K562 (cell line): ENCODE results near the gene PPP1R9A. TPM values are rescaled to one million over a fixed set of nuclear protein-coding genes. Genes with fewer than 3 reads are reported as not detected.

Experiments used
- ATAC-seq: fragments of 200-7000 bp; cut with Tn5 transposase; 3 replicates; pipeline ENCODE4 v1.9.1; 2020; ENCODE audit warnings: moderate library complexity
- BruUV-seq: library from RNA; stranded (reverse); fragments of 400-500 nt; replicated peaks from 2 replicates; lab custom pipeline; 2021; lab: Mats Ljungman, UMichigan
- CTCF ChIA-PET: fragments of 300-600 bp; formaldehyde crosslinking; extraction: SDS; loops from one replicate; lab custom pipeline; 2021; ENCODE audit warnings: low intra/inter-chr PET ratio; lab: Yijun Ruan, JAX
- POLR2A ChIA-PET: fragments of 300-600, 350-650 bp; sonication (Branson Sonifier 250); formaldehyde crosslinking; extraction: SDS; loops from one replicate; lab custom pipeline; 2021; ENCODE audit warnings: antibody characterized with exemption, inconsistent platforms; lab: Yijun Ruan, JAX
- DNase-seq, 4 experiments: peaks; one replicate each; pipeline versions ENCODE4 v3.0.0 to v3.0.0-alpha.2; 2011 to 2018; ENCODE audit warnings: low spot score in 3 of 4, mixed read lengths in 3 of 4; ENCODE audit errors: extremely low read depth in 1 of 4
- FAIRE-seq: peaks from 2 replicates; lab custom pipeline; 2011; peaks lifted over from hg19 to GRCh38; lab: Jason Lieb, UNC
- H2AFZ ChIP-seq: 2 replicates; pipeline ENCODE4 v1.6.0; 2011; ENCODE audit warnings: low read depth, low read length, control low read depth, inconsistent platforms
- H3K27ac ChIP-seq: fragments of 200-600 bp; 3 replicates; pipeline ENCODE4 v1.8.0; 2011; ENCODE audit warnings: low read depth, mild to moderate bottlenecking, control low read depth, inconsistent platforms, low read length, moderate library complexity, mixed read lengths; ENCODE audit errors: extremely low read depth
- H3K27me3 ChIP-seq, 2 experiments: fragments of 300-600 bp in 1 of 2; 2 replicates in 1 of 2; 3 replicates in 1 of 2; pipeline versions ENCODE4 v1.6.0 to v1.8.0; 2011; ENCODE audit warnings: inconsistent platforms in 2 of 2, low read length in 2 of 2, mild to moderate bottlenecking in 1 of 2, mixed read lengths in 1 of 2, moderate library complexity in 1 of 2; ENCODE audit not compliant: control insufficient read depth in 2 of 2, insufficient read depth in 2 of 2
- H3K36me3 ChIP-seq: fragments of 300-600 bp; 3 replicates; pipeline ENCODE4 v1.8.0; 2011; ENCODE audit warnings: mild to moderate bottlenecking, low read length, inconsistent platforms; ENCODE audit not compliant: control insufficient read depth, insufficient read depth
- H3K4me1 ChIP-seq, 2 experiments: fragments of 200-600 bp in 1 of 2; replicated peaks in 1 of 2; 2 replicates in 1 of 2; 3 replicates in 1 of 2; pipeline versions ENCODE4 v1.5.1 to v1.8.0; 2011; ENCODE audit warnings: inconsistent platforms in 2 of 2, low read length in 2 of 2, mild to moderate bottlenecking in 1 of 2, mixed read lengths in 1 of 2, moderate library complexity in 1 of 2; ENCODE audit not compliant: control insufficient read depth in 2 of 2, insufficient read depth in 2 of 2
- H3K4me2 ChIP-seq: 2 replicates; pipeline ENCODE4 v1.6.1; 2011; ENCODE audit warnings: low read length, control low read depth, inconsistent platforms, mixed read lengths; ENCODE audit not compliant: insufficient read depth
- H3K4me3 ChIP-seq: fragments of 200-600 bp; sonication (generic), shearing (Covaris generic); 2 replicates; pipeline ENCODE4 v1.5.1; 2016; ENCODE audit warnings: control low read depth, inconsistent platforms
- H3K79me2 ChIP-seq: fragments of 200-600 bp; 3 replicates; pipeline ENCODE4 v1.8.0; 2011; ENCODE audit warnings: low read length, inconsistent platforms; ENCODE audit not compliant: control insufficient read depth, insufficient read depth
- H3K9ac ChIP-seq, 2 experiments: 2 replicates each; pipeline versions ENCODE4 v1.6.0 to v1.6.1; 2011; ENCODE audit warnings: low read depth in 2 of 2, low read length in 2 of 2, control low read depth in 1 of 2, inconsistent platforms in 1 of 2, mild to moderate bottlenecking in 1 of 2, mixed read lengths in 1 of 2; ENCODE audit not compliant: insufficient read depth in 1 of 2
- H3K9me1 ChIP-seq: one replicate; pipeline ENCODE4 v1.6.0; 2011; ENCODE audit warnings: inconsistent platforms, mild to moderate bottlenecking, low read length, moderate library complexity; ENCODE audit not compliant: control insufficient read depth, insufficient read depth
- H3K9me3 ChIP-seq: replicated peaks from 2 replicates; pipeline ENCODE4 v1.5.1; 2011; ENCODE audit warnings: low read depth, low read length, inconsistent platforms; ENCODE audit not compliant: control insufficient read depth, insufficient read depth
- H4K20me1 ChIP-seq: replicated peaks from 2 replicates; pipeline ENCODE4 v1.6.1; 2011; ENCODE audit warnings: low read length, inconsistent platforms, mixed read lengths; ENCODE audit not compliant: control insufficient read depth, insufficient read depth
- ATF7 ChIP-seq: fragments of 450-650 bp; IDR thresholded peaks from 2 replicates; pipeline ENCODE4 v1.7.1; 2014; ENCODE audit warnings: mild to moderate bottlenecking, moderate library complexity
- EGR1 ChIP-seq: fragments of 450-650 bp; conservative IDR thresholded peaks from 2 replicates; pipeline ENCODE4 v1.6.1; 2017; ENCODE audit warnings: mild to moderate bottlenecking
- KLF13 ChIP-seq: fragments of 450-650 bp; IDR thresholded peaks from 2 replicates; pipeline ENCODE4 v1.6.1; 2016; ENCODE audit warnings: missing genetic modification characterization, low read depth, mild to moderate bottlenecking, missing compliant biosample characterization, moderate library complexity, borderline replicate concordance
- MAZ ChIP-seq, 2 experiments: fragments of 450-650 bp in 1 of 2; sonication (generic) in 1 of 2; formaldehyde crosslinking; IDR thresholded peaks in 1 of 2; conservative IDR thresholded peaks in 1 of 2; 2 replicates each; pipeline versions ENCODE4 v1.4.0 to v1.5.0; 2020; ENCODE audit warnings: mild to moderate bottlenecking in 1 of 2, missing genetic modification reagents in 1 of 2
- SP1 ChIP-seq: sonication (generic); formaldehyde crosslinking; IDR thresholded peaks from 2 replicates; pipeline ENCODE4 v1.8.1; 2022; ENCODE audit warnings: mild to moderate bottlenecking, missing genetic modification reagents
- THRAP3 ChIP-seq: fragments of 450-650 bp; IDR thresholded peaks from 2 replicates; pipeline ENCODE4 v1.6.1; 2016; ENCODE audit warnings: mild to moderate bottlenecking, inconsistent platforms, borderline replicate concordance
- WGBS: fragments of 100-300 bp; shearing (Covaris generic); methylation state at CpG from one replicate; pipeline ENCODE4 v1.1.6; 2016; ENCODE audit warnings: low coverage, mixed read lengths; ENCODE audit not compliant: insufficient coverage; ENCODE audit errors: missing lambda C conversion rate; 5-methylcytosine and 5-hydroxymethylcytosine counted together
- in situ Hi-C: fragments of 300-500 bp; cut with MboI; formaldehyde crosslinking; loops from 4 replicates; pipeline ENCODE4 v1.15.0; 2018; ENCODE audit warnings: inconsistent platforms, mixed read lengths
- intact Hi-C: fragments of 100-400 bp; cut with micrococcal nuclease; formaldehyde crosslinking; loops from 2 replicates; pipeline ENCODE4 v1.14.2; 2022
- polyA plus RNA-seq, 8 experiments: library from polyadenylated mRNA; depleted of rRNA in 4 of 8; stranded (reverse) in 5 of 8; unstranded in 3 of 8; fragments of >200 nt; fragmentation: Nextera tagmentation in 2 of 8; fragmentation: Illumina TruSeq in 1 of 8; extraction: Ambion mirVana in 2 of 8; extraction: Trizol in 1 of 8; gene quantifications; 2 replicates each; pipeline versions ENCODE4 v1.2.1 to v1.2.3, GENCODE V29; 2011 to 2014; ENCODE audit warnings: inconsistent platforms in 1 of 8, missing spikeins in 1 of 8
- total RNA-seq, 7 experiments: library from RNA; depleted of rRNA in 6 of 7; stranded (reverse); fragments of >200 nt in 6 of 7; fragmentation: Illumina TruSeq in 2 of 7; extraction: Trizol in 2 of 7; gene quantifications; 2 replicates each; pipeline versions ENCODE4 v1.2.1 to v1.2.3, GENCODE V29; 2011 to 2021; ENCODE audit warnings: low replicate concordance in 1 of 7
- TF ChIP-seq, protein P1 (sequence below), 2 experiments: fragments of 450-650 bp; IDR thresholded peaks; 2 replicates each; pipeline ENCODE4 v1.6.1; 2016
- TF ChIP-seq, protein P2 (sequence below): fragments of 200-800 bp; sonication (Bioruptor generic); IDR thresholded peaks from 2 replicates; pipeline ENCODE4 v1.6.1; 2016; ENCODE audit warnings: missing genetic modification characterization, missing compliant biosample characterization

The PPP1R9A gene
- total and polyA plus RNA-seq, 9 of the 15 experiments (the other 6 are each of a cell fraction or from before 2014, with no cell fraction given) = 0.24 TPM; not detected in 8

DNA sequence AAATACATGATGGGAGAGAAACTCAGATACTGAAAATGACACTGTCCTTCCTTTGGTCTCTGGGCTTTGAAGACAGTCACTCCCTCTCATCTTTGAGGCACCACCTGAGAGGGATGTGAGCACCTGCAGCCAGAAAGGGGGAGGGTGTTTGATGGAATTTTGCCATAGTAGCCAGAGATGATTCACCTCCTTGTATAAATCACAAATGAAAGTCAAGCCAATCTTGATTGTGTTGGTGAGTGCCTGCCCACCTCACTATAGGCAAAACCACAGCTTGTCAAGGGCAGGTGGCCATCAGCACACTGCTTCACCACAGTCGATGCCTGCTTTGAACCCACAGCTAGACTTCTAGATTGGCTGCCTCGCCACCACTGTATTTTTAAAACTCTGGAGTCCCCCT is 368.7 kb downstream of the PPP1R9A start:
- WGBS = 0% methylated on average over 2 of the region's 2 CpGs
- TF ChIP-seq SP1 (CRISPR knock-in tag) = no peak
- TF ChIP-seq THRAP3 = no peak
- TF ChIP-seq, protein P1, sequence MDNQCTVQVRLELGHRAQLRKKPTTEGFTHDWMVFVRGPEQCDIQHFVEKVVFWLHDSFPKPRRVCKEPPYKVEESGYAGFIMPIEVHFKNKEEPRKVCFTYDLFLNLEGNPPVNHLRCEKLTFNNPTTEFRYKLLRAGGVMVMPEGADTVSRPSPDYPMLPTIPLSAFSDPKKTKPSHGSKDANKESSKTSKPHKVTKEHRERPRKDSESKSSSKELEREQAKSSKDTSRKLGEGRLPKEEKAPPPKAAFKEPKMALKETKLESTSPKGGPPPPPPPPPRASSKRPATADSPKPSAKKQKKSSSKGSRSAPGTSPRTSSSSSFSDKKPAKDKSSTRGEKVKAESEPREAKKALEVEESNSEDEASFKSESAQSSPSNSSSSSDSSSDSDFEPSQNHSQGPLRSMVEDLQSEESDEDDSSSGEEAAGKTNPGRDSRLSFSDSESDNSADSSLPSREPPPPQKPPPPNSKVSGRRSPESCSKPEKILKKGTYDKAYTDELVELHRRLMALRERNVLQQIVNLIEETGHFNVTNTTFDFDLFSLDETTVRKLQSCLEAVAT (IDR thresholded peaks at IDR 0.05) = no peak
- TF ChIP-seq, protein P2, sequence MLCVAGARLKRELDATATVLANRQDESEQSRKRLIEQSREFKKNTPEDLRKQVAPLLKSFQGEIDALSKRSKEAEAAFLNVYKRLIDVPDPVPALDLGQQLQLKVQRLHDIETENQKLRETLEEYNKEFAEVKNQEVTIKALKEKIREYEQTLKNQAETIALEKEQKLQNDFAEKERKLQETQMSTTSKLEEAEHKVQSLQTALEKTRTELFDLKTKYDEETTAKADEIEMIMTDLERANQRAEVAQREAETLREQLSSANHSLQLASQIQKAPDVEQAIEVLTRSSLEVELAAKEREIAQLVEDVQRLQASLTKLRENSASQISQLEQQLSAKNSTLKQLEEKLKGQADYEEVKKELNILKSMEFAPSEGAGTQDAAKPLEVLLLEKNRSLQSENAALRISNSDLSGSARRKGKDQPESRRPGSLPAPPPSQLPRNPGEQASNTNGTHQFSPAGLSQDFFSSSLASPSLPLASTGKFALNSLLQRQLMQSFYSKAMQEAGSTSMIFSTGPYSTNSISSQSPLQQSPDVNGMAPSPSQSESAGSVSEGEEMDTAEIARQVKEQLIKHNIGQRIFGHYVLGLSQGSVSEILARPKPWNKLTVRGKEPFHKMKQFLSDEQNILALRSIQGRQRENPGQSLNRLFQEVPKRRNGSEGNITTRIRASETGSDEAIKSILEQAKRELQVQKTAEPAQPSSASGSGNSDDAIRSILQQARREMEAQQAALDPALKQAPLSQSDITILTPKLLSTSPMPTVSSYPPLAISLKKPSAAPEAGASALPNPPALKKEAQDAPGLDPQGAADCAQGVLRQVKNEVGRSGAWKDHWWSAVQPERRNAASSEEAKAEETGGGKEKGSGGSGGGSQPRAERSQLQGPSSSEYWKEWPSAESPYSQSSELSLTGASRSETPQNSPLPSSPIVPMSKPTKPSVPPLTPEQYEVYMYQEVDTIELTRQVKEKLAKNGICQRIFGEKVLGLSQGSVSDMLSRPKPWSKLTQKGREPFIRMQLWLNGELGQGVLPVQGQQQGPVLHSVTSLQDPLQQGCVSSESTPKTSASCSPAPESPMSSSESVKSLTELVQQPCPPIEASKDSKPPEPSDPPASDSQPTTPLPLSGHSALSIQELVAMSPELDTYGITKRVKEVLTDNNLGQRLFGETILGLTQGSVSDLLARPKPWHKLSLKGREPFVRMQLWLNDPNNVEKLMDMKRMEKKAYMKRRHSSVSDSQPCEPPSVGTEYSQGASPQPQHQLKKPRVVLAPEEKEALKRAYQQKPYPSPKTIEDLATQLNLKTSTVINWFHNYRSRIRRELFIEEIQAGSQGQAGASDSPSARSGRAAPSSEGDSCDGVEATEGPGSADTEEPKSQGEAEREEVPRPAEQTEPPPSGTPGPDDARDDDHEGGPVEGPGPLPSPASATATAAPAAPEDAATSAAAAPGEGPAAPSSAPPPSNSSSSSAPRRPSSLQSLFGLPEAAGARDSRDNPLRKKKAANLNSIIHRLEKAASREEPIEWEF = no peak
- no peak for TF ChIP-seq MAZ (CRISPR knock-in tag; conservative IDR thresholded peaks at IDR 0.05 in 1 of 2, IDR thresholded peaks at IDR 0.05 in 1 of 2)
- no peak for TF ChIP-seq EGR1
- no peak for TF ChIP-seq KLF13 (tag)
- TF ChIP-seq ATF7 = no peak
- no peak overlapping the region for H3K4me2 ChIP-seq
- ATAC-seq (no peak), DNase-seq (no peak), FAIRE-seq (no peak)
- H3K9me3 ChIP-seq = no peaks in the 10 kb centered on the region
- no peak overlapping the region for H3K9ac ChIP-seq
- BruUV-seq = no TSS peak
- H3K79me2 ChIP-seq = no peaks in the 10 kb centered on the region
- ChIA-PET CTCF (no interaction called here), POLR2A (interaction anchor here (0.6 kb wide), 1 partner anchor 80 kb away, joined by 3 read pairs; no protein-coding TSS in a partner anchor)
- no peak overlapping the region for H2AFZ ChIP-seq
- H3K4me3 ChIP-seq = no peak overlapping the region
- no peaks in the 10 kb centered on the region for H3K36me3 ChIP-seq
- intact Hi-C loops (no loop called here), in situ Hi-C loops (no loop called here)
- H4K20me1 ChIP-seq = no peaks in the 10 kb centered on the region
- no peaks in the 10 kb centered on the region for H3K4me1 ChIP-seq
- H3K27me3 ChIP-seq = no peaks in the 10 kb centered on the region
- H3K9me1 ChIP-seq = no peaks in the 10 kb centered on the region
- no peak overlapping the region for H3K27ac ChIP-seq
